ENCODE data around the gene PHRF1.
"Not testable (repeated sequence)": the region's sequence is repeated elsewhere in the genome, so short reads cannot be mapped to it uniquely, and the experiment has no call there.

PHRF1 gene

DNA sequence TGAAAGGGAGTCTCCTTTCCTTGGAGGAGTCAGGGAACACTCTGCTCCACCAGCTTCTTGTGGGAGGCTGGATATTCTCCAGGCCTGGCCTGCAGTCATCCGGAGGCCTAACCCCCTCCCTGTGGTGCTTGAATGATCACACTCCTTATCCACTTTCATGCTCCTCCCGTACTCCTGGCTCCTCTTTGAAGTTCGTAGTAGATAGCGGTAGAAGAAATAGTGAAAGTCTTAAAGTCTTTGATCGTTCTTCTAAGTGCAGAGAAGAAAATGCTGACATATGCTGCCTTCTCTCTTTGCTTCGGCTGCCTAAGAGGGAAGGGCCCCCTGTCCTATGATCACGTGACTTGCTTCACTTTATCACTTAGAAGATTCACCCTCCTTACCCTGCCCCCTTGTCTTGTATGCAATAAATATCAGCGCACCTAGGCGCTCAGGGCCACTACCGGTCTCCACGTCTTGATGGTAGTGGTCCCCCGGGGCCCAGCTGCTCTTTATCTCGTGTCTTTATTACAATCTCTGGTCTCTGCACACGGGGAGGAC, 2.2 kb upstream of the PHRF1 start:
- DNase-seq = not testable (repeated sequence)

DNA sequence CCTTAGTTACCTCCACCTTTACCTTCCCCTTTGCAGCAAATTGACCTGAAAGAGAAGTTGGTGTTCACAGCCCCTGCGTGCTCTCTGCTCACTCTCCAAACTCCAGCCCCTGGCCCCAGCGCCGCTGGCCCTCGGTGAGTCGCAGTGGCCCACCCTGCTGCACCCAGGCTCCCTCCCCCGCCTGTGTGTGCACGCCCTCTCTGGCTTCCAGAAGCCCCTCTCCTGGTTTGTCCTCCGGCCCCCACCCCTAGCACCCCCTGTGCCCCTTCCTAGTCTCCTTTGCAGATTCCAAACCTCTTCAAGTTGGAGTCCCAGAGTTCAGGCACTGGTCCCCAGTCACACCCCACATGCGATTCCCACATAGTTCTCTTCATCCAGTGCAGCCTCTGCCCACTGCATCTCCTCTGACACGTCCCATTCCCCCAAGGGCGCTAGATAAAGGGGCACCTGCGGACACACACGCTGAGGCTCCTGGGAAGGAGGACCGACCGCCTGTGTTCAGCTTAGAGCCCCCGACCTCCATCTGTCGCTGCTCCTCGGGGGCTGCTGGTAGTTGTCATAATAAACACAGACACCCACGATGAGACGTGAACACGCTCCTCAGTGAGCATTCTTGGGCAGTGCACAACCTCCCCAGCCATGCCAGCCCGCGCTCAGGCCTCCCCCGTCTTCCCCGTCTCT, 1.5 kb upstream of the PHRF1 start:
- no peak for DNase-seq

DNA sequence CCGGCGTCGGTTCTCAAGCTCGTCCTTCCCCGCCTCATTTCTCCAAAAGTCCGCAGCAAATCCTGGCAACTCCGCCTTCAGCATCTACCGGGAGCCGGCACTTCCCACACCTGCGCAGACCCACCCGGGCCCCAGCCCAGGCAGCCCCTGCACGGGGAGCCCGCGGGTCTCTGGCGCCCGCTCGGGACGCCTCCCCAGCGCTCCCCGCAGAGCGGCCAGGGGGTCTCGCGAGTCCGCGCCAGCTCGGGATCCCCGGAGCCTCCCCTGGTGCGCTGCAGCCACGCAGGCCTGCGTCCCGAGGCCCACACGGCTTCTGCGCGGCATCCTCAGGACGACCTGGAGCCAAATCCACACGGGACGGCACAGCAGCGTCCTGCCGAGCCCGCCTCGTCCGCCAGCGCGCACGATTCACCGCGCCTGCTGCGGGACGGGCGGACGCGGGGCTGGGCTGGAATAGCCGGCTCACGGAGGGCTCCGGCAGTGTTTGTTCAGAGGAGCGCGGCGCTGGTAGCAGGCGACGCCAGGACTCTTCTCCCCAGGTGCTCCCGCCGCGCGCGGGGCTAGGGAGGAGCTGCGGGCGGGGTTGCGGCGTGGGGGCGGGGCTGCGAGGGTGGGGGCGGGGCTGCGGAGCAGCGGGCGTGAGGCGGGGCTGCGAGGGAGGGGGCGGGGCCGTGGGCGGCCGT, 816 bp upstream of the PHRF1 start:
- no peak for DNase-seq

DNA sequence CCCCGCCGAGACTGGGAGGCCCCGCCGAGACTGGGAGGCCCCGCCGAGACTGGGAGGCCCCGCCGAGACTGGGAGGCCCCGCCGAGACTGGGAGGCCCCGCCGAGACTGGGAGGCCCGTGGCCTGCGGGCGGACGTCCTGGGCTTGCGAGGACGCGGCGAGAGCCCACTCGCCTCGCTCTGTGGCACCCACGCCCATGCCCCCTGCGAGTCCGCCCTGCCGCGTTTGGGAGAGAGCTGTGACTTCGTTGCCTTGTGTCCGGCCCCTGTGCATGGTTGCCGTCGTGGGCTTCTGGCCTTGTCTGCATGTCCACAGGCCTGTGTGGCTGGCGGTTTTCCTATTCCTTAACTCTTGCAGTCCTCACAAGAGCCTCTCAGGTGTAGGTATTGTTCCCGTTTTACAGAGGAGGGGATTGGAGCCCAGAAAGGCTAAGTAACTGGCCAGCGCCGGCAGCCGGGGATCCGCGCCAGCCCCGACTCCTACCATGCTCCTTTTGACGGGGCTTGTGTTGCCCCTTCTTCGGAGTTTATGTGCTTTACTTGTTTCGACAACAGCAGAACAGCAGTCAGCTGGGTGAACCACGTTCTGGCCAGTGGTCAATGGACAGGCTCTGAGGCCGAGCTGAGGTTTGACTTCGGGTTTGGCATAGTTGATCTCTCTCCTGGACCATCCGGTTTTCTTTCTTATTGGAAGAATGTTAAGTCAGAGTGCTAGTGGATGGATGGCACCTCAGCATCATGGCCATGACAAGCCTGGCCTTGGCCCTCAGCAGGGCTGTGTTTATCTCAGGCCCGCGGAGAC, 741 bp downstream of the PHRF1 start:
- DNase-seq = no peak

DNA sequence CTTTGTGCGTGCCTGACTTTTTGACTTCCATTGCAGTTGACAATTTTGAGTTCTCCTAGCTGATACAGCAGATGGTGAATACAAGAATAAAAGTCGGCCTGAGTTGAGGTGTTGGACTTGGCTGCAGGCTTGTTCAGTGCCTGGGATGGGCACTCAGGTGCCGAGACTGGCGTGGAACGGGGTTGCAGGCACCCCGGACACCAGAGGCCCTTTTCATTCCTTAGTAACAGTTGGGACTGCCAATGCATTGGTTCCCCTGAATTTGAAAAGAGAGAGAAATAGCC, 1.3 kb downstream of the PHRF1 start:
- no peak for DNase-seq

GRCh38 chr11:578276-579035, 2.2 kb downstream of the PHRF1 start:
- DNase-seq = no peak

GRCh38 chr11:579830-580601, 3.7 kb downstream of the PHRF1 start:
- no peak for DNase-seq

- DNase-seq = no peak
Observed at GRCh38 chr11:581342-581741, 5.1 kb downstream of the PHRF1 start.

DNA sequence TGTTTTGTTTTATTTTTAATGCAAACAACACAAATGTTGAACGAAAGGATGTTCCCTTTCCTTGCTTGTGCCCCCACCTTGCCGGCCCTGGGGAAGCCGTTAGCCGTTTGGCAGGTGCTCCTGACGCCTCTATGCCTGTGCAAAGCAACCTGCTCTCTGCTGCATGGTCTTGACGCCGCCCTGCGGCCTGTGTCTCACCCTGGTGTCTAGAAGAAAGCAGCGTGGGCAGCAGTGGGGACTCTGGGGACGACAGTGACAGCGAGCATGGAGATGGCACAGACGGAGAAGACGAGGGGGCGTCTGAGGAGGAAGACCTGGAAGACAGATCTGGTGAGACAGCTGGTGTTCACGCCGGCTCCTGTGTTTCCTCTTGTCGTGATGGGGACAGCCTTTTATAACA, 5.5 kb downstream of the PHRF1 start:
- DNase-seq = no peak

DNA sequence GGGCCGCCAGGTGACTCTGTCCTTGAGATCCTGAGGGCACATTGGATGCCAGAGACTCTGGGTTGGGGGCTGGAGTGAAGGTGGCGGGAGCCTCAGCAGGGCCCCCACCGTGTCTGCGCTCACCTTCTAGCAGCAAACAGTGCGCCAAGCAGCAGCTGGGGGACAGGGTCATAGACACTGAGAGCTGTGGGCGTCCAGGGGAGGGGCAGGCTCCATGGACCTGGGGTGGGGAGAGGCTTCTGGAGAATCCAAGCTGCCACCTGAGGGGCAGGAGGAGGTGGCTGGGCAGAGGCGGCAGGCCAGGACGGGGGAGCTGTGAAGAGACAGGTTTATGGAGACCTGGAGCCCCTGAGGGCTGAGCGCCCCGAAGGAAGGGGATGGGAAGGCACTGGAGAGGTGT, 8.0 kb downstream of the PHRF1 start:
- no peak for DNase-seq

DNA sequence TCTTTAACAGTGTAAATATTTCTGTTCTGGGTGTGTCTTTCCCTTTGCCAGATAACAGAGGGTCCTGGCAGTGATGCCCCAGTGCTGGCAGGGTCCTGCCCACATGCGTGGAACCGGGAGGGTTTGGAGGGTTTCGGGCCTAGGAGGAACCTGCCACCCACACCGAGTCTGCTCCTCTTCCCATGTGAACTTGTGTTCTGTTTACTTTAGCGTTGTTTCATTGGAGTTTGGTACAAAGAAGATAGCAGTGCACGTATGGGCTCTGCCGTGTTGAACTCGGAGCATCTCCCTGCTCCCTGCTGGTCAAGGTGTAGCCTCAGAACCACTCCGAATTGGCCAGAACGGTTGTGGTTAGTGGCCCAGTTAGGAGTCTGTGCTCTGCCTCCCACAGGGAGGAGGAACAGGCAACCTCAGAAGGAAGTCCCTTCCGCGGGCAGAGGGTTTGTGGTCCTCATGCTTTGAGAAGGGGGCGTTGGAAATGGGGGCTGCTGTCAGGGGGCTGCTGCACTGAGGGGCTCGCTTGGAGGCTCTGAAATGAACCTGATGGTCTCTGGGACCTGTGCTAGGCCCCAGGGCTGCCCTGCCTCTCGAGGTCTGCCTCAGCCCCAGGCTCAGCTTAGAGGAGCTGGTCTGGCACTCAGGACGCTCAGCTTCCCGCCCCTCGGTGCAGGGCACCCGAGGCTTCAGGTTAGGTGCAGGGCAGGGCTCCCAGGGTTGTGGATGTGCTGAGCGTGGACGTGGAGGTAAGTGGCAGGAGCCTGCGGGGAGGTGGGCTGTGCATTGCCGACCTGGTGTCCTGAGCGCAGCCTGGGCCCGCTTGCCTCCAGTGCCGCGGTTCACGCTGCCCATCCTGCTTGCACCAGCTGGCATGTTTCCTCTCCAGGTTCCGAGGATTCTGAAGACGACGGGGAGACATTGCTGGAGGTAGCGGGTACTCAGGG, 10.4 kb downstream of the PHRF1 start:
- no peak for DNase-seq

DNA sequence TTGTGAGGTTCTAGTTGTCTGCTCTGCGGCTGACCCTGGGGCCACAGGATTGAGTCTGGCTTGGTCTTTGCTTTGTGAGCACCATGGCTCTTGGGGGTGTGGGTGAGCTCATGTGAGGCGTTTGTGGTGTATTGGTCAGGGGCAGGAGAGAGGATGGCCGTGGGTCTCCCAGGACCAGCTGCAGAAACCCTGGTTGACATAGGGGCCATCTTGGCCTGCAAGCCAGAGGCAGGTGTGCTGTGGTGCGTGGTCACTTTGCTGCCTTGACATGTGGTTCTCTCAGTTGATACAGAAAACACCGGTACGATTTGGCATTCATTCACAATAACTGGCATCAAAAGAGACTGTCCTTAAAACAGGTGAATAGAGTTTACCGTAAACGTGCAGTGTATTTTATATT, 11.3 kb downstream of the PHRF1 start:
- DNase-seq = no peak

DNA sequence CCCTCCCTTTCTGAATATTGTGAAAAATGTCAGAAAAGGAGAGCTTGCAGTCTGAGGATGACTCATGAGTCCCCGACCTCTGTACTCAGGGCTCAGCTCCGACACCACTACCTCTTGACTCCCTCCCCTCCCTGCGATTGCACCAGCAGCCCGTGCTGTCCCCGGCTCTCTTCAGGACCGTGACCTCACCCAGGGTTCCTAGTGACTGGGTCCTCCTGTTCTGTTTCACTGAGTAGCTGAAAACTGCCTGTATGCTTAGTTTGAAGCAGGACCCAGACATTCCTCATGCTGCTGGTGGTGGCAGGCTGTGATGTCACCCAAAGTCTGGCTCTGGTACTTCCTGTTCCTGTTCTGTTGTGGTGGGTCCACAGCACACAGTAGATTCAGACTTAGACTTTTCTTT, 11.7 kb downstream of the PHRF1 start:
- no peak for DNase-seq

GRCh38 chr11:589798-590197, 13.5 kb downstream of the PHRF1 start:
- DNase-seq = no peak

DNA sequence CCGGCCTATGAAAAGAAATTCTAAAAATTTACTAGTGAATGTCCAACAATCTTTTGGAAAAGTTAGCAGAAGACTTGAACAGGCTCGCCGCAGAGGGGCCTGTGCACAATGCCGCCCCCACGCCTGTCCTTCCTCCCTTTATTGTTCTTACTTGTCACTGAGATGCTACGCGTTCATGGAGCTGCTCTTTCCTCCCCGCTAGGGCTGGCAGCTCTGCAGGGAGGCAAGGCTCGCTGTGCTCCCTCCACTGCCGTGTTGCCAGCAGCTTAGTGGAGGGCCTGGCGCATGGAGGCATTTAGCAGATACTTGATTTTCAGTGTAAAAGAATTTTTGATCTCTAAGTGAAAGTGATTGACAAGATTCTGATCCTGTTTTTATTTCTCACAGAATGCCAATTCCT, 14.7 kb downstream of the PHRF1 start:
- no peak for DNase-seq

- DNase-seq = no peak
Observed at GRCh38 chr11:592501-592900, 16.2 kb downstream of the PHRF1 start.

DNA sequence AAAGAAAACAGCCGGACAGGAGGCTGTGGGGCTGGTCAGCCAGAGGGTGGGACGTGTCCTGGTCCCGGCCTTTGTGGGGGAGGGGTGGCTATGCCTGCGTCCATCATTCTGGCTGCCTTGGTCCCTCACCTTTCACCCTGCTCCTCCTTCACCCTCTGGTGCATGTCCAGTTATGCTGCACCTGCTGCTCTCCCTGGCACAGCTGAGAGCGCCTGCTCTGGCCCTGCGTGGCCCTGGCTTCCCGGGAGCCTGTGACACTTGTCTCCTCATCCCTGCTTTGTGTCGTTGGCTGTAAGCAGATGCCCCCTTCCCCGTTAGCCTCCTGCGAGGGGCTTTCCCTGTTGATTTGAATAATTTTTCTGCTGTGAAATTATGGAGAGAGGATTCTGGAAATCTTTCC, 16.6 kb downstream of the PHRF1 start:
- DNase-seq = no peak

DNA sequence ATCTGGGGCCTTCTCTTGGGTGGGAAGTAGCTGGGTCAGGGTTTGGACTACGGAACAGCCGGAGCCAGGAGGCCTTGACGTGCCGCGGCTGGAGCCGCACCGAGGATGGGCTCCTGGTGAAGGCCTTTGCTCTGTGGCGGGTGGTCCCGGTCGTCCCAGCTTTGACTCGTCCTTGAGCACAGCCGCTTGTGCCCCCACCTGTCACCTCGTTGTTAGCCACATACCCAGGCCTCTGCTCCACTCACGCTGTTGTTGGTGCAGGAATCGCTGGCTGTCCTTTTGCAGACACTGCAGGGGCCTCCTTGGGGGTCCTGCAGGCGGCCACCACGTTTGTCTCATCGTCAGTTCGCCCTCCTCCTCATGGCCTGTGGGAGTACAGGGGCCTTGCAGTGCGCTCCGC, 17.1 kb downstream of the PHRF1 start:
- no peak for DNase-seq

DNA sequence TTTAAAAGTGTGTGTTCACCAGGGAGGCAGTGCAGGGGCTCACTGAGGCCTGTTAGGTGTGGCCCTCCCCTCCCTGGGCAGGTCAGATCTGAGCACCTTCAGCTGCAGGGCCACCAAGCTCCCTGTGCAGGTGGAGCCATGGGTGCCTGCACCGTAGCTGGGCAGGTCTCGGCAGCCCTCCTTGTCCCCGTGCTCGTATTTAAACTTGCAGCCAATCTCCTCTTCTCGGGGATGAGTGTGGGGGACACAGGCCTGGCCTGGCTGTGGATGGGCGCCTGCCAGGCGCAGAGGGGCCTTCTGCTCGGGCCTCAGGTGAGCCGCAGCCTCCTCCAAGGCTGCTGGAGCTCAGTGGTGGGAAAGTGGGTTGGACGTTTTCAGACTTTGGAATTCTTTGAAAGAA, 19.1 kb downstream of the PHRF1 start:
- no peak for DNase-seq

GRCh38 chr11:596374-596773, 20.1 kb downstream of the PHRF1 start:
- peak; percentile 39 for DNase-seq

- DNase-seq = no peak
Observed at GRCh38 chr11:597166-597725, 21.0 kb downstream of the PHRF1 start.

All from GDM1 (cell line).